T-helper 1 cell (primary cell): ENCODE measurements around the gene SLC31A1.
"Not testable (repeated sequence)": the region's sequence is repeated elsewhere in the genome, so short reads cannot be mapped to it uniquely, and the experiment has no call there.

Experiments
- DNase-seq, 5 donors: peaks; one replicate each; pipeline ENCODE4 v3.0.0-alpha.2; 2012 to 2020

SLC31A1 gene

GRCh38 chr9:113267911-113268566, 46.7 kb downstream of the SLC31A1 start:
- no peak for DNase-seq

DNA sequence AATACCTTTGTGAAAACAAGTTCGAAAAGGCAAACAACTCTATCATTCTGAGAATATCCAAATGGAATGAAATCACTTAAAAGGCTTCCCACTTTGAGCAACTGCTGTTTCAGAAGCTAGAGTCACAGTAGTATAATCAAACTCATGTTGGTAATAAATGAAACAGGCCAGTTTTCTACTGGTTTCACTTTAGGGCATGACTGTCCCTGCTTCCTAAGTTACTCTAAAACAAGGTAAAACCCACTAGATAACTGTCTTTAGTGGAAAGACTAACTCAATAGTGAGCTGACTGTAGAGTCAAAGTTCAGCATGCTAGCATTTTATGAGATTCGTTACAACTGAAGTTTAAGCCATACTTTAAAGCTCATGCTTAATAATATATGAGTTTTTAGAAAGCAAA, 48.0 kb downstream of the SLC31A1 start:
- peak in 1 of 5 donors; percentile 3 for DNase-seq

GRCh38 chr9:113269871-113270270, 48.5 kb downstream of the SLC31A1 start:
- DNase-seq: no peak

DNA sequence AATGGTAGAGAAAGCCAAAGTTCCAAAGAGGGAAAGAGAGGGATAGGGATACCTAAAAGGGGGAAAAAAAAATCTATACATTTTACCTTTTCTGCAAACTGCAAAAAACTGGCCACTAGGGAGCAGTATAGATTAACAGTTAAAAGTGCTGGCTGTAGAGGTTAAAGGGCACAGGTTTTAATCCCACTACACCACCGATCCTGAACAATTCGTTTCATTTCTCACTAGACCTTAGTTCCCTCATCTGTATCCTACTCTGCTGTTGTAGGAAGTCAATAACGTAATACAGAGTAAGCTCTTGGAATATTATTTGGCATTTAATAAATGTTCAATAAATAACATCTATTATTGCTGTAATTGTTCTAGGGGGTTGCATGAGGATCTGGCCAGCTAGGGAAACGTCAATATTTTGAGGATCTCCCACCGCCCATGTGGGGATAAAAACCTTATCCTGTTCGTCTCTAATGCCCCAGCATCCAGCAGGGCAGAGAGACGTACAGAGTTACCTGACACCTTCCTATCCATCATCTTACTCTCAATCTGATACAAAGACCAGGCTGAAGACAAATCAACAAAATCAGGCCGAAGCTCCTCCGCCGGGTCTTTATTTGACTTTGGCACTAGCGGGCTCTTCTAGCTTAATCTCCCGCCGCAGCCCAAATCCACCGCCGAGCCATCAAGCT, 53.3 kb downstream of the SLC31A1 start:
- DNase-seq: peak in 2 of 5 donors; percentile 28 to 66

- DNase-seq: peak; percentile 88 to 96 (median 93)
Observed at GRCh38 chr9:113275157-113276131, 54.1 kb downstream of the SLC31A1 start, which contains the start of the genes CDC26 and PRPF4. TSS of gene CDC26 (minus strand) at chr9:113275572. CDS start at chr9:113272507, 3,065 bp downstream. TSS of gene PRPF4 (plus strand) at chr9:113275658. CDS start at chr9:113275744, 86 bp downstream.

GRCh38 chr9:113278840-113279239, 57.5 kb downstream of the SLC31A1 start:
- no peak for DNase-seq

DNA sequence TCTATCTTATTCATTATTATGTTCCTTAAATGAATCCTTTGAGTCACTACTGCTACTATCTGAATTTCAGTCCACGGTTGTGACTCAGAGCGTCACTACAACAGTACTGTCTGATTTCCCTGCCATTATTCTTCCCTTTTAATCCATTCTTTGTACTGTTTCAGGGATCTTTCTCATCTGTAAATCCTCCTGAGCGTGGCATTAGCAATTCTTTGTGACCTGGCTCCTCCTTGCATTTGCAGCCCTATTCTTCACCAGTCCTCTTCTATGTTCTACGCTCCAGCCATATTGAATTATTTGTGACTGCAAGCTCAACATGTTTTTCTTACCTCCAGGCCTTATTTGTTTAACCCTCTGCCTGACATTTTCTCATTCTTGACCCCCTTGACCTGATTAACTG, 60.0 kb downstream of the SLC31A1 start:
- no peak for DNase-seq

DNA sequence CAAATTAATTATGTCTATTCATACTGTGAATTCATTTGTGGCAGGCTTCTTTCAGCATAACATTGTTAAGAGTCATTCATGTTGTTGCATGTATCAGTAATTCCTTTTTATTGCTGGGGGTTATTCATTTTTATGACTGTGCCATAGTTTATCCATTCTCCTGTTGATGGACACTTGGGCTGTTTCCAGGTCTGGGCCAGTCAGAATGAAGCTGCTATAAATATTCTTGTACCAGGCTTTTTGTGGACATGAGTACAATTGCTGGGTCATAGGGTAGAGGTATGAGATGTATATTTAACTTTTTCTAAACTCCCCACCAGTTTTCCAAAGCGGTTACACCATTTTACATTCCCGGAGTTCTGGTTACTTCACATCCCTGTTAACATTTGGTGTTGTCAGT, 67.7 kb downstream of the SLC31A1 start:
- DNase-seq: no peak

- no peak for DNase-seq
Observed at GRCh38 chr9:113290052-113290607, 68.8 kb downstream of the SLC31A1 start.

GRCh38 chr9:113293285-113293878, 72.0 kb downstream of the SLC31A1 start:
- no peak for DNase-seq

GRCh38 chr9:113296247-113296646, 74.9 kb downstream of the SLC31A1 start:
- DNase-seq: not testable (repeated sequence)

DNA sequence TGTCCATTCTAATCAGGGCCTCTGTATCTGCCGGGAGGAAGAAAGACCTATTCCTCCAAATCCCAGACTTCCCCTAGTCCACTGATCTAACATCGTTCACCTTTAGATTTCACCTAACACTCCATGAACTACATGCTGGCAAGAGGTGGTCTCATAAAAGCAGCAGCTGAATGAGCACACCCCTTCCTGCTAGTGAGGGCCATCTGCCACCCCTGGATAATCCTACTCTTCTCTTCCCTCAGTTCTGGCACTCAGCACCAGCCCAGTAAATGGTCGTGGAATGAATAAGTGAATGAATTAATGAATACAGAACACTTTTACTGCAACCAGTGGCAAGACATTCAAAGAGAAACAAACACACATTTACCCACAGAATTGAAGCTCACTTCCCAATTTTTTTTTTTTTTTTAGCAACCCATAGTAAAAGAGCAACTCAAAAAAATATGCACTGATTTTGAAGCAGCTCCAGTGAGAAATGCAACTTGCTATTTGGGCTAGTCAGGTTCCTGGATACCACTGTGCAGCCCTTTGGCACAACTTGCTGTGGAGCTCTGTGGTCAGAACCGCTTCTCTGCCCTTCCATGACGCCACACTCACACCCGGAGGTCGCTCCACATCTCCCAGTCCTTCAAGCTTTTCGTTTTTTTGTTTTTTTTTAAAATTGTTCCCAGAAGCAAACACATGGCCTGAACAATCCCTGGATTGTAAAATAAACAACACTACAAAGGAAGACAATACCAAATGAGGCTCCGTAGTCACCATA, 75.6 kb downstream of the SLC31A1 start:
- DNase-seq: no peak

DNA sequence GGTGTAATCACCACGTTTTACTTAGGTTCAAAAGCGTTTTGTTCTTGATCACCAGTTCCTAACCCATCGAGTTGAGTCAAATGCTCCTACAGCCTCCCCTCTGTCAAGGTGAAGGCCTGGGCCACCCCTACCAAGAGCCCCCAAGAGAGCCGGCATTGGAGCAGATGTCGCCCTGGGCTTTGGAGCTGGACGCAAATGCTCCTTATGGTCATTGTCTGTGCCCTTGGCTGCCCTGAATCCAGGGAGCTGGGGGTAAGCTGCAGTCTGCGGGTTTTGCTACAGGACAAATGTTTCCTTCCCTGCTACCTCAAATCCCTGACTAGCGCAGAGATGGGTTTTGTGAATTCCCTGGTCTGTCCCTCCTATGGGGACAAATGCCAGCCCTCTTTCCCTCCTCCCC, 77.0 kb downstream of the SLC31A1 start:
- DNase-seq: no peak

- DNase-seq: no peak
Observed at GRCh38 chr9:113298924-113299770, 77.8 kb downstream of the SLC31A1 start.

GRCh38 chr9:113299800-113300292, 78.5 kb downstream of the SLC31A1 start:
- no peak for DNase-seq

DNA sequence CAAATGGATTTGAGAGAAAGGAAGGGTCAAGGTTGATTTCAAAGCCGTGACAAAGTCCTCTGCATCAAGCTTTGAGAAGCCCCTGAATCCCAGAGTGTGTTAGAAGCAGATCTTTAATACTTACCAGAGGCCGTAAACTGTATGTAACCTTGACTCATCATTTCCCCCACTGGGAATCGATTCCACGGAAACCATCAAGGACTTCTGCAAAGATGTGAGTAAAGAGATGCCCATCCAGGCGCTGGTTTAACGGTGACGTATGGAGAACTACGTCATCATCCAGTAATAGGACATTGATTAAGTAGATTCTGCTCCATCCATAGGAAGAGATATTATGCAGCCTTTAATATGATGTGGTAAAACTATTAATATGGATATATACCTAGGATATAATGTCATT, 80.2 kb downstream of the SLC31A1 start:
- no peak for DNase-seq

DNA sequence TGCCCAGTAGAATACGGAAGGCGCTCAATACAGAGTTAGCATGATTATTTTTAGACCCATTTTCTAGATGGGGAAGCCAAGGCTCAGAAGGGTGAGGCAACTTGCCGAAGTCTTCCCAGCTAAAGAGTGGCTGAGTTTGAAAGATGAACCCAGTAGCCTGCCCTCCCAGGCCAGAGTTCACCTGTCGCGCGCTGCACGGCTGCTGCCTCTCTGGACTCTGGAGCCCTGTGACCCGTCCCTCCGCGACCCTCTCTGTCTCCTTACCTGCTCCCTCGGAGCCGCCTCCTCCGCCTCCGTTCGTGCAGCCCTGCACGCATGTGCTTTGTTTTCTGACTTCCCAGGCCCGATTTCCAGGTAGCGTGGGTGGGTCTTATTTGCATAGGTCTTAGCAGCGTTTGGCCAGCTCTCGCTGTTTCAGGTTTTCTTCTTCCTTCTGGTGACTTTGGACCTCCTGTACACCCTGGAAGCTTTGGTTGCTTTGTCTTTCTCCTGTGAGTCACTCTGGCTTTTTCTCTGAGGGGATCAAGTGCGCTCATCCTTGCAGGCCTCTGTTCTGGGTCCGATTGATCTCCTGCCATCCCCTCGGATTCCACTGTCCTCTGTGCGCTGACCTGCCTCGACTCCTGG, 81.6 kb downstream of the SLC31A1 start, which contains the start of gene RNF183:
TSS of gene RNF183 (minus strand) at position 585 of the 627 bp plus-strand sequence. CDS start 5,192 bp downstream, outside the sequence.
- DNase-seq: no peak

DNA sequence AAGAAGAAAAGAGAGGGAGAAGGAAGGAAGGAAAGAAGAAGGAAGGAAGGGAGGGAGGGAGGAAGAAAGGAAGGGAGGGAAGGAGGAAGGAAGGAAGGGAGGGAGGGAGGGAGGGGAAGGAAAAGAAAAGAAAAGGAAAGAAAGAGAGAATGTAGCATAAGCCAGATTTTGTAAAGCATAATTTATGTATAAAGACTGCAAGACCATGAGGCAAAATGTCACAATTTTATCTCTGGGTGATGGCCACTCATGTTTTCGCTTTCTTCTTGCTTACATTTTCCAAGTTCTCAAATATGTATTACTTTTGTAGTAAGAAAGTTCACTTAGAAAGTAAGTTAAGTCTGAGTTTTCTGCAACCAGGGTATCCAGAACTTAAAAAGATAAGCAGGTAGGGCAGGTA, 85.2 kb downstream of the SLC31A1 start:
- no peak for DNase-seq

DNA sequence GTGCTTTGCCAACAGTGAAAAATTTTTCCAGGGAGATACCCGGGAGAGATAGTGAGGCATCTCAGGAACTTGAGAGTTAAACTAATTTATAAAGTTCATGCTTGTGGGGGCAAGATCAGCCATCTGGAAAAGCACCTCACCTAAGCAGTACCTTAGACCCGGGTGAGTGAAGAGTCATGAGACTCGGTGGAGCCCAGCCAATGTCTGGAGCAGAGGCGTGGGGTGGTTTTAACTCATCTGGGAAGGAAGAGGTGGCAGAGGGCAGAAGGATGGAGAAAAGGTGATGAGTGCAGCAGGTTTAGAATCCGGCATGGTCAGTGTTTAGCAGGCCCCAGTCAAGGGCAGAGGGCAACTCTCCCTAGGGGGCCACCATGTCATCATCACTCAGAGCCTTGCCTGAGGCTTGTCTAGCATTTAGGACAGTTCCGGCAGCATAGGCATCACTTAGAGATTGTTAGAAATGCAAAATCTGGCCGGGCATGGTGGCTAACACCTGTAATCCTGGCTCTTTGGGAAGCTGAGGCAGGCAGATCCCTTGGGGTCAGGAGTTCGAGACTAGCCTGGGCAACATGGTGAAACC, 86.1 kb downstream of the SLC31A1 start:
- DNase-seq: no peak
